GM18519 (cell line): Measurements from ENCODE around the gene CSNK1A1.
"Not testable (repeated sequence)": the region's sequence is repeated elsewhere in the genome, so short reads cannot be mapped to it uniquely, and the experiment has no call there.

Experiments used
- ATAC-seq: cut with Tn5 transposase; IDR thresholded peaks from one replicate; pipeline ENCODE4 v1.9.1; 2021; ENCODE audit warnings: mild to moderate bottlenecking, moderate library complexity; ENCODE audit not compliant: unreplicated experiment, low FRiP score

Gene CSNK1A1

GRCh38 chr5:149464796-149465489, 86.3 kb downstream of the CSNK1A1 start:
- ATAC-seq = no peak

DNA sequence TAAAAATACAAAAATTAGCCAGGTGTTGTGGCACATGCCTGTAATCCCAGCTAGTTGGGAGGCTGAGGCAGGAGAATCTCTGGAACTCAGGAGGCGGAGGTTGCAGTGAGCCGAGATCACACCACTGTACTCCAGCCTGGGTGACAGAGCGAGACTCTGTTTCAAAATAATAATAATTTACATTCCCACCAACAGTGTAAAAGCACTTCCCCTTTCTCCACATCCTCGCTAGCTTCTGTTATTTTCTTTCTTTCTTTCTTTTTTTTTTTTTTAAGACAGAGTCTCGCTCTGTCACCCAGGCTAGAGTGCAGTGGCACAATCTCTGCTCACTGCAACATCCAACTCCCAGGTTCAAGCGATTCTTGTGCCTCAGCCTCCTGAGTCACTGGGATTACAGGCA, 89.3 kb downstream of the CSNK1A1 start:
- not testable (repeated sequence) for ATAC-seq

DNA sequence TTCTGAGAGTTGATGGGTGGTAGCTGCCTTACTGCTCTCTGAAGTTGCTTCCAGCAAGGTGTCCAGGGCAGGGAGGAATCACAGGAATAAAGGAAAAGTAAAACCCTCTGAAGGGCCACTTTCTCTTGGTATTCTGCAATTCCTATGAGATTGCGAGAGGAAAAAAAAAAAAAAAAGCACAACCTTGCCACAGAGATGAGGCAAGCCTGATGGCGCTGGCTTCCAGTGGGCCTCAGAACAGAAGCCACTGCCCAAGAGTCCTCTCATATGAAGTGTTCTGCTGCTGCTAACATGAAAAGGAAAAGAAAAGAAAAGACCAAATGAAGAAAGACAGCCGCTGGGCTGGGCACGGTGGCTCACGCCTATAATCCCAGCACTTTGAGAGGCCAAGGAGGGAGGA, 91.3 kb downstream of the CSNK1A1 start:
- ATAC-seq = no peak

GRCh38 chr5:149457393-149457763, 93.9 kb downstream of the CSNK1A1 start:
- ATAC-seq = no peak

- no peak for ATAC-seq
These were observed 94.4 kb downstream of the CSNK1A1 start for GRCh38 chr5:149456597-149457392.

DNA sequence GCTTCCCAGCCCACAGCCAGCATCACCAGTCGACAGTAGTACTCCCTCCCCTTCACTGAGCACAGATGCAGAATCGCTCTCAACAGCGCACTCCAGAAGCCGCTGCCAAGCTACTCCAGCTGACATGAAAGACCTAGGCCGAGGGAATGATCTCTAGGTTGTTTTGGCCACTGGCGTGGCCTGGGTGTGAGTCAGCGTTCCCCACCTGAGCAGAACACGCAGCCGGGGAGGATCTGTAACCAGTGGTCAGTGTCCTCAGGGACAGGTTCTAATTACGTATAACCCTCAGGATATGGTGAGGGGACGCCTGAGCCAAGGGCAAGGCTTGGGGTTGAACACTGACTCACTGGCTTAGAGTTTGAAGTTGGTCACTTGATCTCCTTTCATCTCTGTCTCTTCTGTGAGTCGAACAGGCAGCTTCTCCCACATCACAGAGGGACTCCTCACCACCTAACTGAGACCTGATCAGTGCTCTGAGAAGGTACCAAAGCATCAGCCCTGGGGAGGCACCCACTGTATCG, 95.3 kb downstream of the CSNK1A1 start:
- ATAC-seq = no peak

GRCh38 chr5:149453618-149454415, 97.4 kb downstream of the CSNK1A1 start:
- ATAC-seq = no peak

- no peak for ATAC-seq
These were observed 98.3 kb downstream of the CSNK1A1 start for GRCh38 chr5:149452665-149453617.

GRCh38 chr5:149452007-149452664, 99.1 kb downstream of the CSNK1A1 start:
- ATAC-seq = no peak

DNA sequence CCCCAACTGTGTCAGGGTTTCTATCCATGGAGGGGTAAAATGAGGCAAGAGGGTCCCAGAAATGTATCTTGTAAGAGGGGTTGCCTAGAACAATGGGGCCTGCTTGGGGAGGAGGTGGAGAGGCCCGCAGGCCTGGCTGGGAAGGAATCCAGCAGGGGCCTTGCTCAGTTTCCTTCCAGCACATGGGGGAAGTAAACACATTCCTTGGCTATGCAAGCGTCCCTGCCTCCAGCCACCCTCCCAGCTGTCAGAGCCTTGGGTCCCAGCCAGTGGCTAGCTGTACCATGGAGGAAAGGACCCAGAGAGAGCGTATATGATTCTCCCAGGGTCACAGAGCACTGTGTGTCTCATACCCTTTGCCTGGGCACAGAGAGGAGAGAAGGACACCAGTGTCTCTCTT, 101.0 kb downstream of the CSNK1A1 start:
- ATAC-seq = no peak

GRCh38 chr5:149448831-149449714, 102.2 kb downstream of the CSNK1A1 start:
- no peak for ATAC-seq

GRCh38 chr5:149448431-149448830, 102.8 kb downstream of the CSNK1A1 start:
- ATAC-seq = no peak

- ATAC-seq = no peak
These were observed 103.6 kb downstream of the CSNK1A1 start for GRCh38 chr5:149447373-149448367.

GRCh38 chr5:149446794-149447193, 104.4 kb downstream of the CSNK1A1 start:
- ATAC-seq = not testable (repeated sequence)

GRCh38 chr5:149445739-149446369, 105.4 kb downstream of the CSNK1A1 start:
- no peak for ATAC-seq

- no peak for ATAC-seq
These were observed 105.9 kb downstream of the CSNK1A1 start for GRCh38 chr5:149445343-149445738.

DNA sequence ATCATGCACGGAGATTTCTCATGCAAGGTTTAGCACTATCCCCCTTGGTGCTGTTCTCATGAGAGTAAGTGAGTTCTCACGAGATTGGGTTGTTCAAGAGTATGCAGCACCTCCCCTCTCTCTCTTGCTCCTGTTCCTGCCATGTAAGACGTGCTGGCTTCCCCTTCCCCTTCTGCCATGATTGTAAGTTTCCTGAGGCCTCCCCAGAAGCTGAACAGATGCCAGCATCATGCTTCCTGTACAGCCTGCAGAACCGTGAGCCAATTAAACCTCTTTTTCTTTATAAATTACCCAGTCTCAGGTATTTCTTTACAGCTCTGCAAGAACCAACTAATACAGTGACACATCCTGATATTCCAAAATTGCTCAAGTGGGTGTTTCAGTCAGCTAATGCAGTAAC, 106.8 kb downstream of the CSNK1A1 start:
- not testable (repeated sequence) for ATAC-seq
